ENCODE measurements around the gene ABHD5.

ABHD5 gene

GRCh38 chr3:43707266-43707665, 16.5 kb downstream of the ABHD5 start:
- TF ChIP-seq CTCF (IDR thresholded peaks at IDR 0.05; ENCODE audit: low read length) (no peak), EZH2phosphoT487 (IDR thresholded peaks at IDR 0.05; ENCODE audit: low read length) (no peak), EZH2 (optimal IDR thresholded peaks at IDR 0.05; ENCODE audit: low read depth, low read length) (no peak)
- Histone ChIP-seq H4K20me1 (ENCODE audit: insufficient read depth, low read length) (no peaks in the 10 kb centered on the region), H3K79me2 (ENCODE audit: low read length) (no peaks in the 10 kb centered on the region), H3K4me2 (ENCODE audit: low read depth, low read length) (no peak overlapping the region), H3K27ac (ENCODE audit: low read length) (no peak overlapping the region), H3K4me1 (ENCODE audit: low read length) (no peaks in the 10 kb centered on the region), H3K9me3 (replicated peaks; ENCODE audit: insufficient read depth, low read length) (no peaks in the 10 kb centered on the region), H3K9ac (ENCODE audit: low read length) (no peak overlapping the region), H3F3A (ENCODE audit: insufficient read depth, low read length) (no peaks in the 10 kb centered on the region), H3K36me3 (replicated peaks; ENCODE audit: insufficient read depth, low read length) (no peaks in the 10 kb centered on the region; the same call in 1 of the 2 replicates), H2AFZ (ENCODE audit: low read length) (no peak overlapping the region), H3K9me2 (replicated peaks; ENCODE audit: insufficient read depth, low read length) (no peaks in the 10 kb centered on the region), H3K27me3 (replicated peaks; ENCODE audit: insufficient read depth, low read length) (no peaks in the 10 kb centered on the region), H3K4me3 (ENCODE audit: low read length) (no peak overlapping the region)
- DNase-seq: no peak

DNA sequence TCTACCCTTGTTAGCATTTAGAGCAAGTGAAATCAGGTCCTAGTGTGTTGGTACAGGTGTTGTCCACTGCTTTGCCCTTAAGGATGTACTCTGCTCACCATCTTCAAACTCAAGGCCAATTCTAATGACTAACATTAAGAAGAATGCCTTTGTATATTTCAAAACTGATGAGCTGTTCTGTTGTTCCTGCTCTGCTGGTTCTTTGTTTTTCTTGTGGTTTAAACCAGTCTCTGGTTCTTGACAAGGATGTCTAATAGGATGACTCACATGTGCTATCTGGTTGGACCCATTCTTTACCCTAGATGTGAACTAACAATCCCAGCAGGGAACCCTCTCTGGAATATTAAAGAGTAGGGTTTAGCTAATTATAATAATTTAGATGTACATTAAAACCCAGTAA, 17.3 kb downstream of the ABHD5 start:
- Histone ChIP-seq H4K20me1 (ENCODE audit: insufficient read depth, low read length) (no peaks in the 10 kb centered on the region), H3K9me2 (replicated peaks; ENCODE audit: insufficient read depth, low read length) (no peaks in the 10 kb centered on the region), H3K9me3 (replicated peaks; ENCODE audit: insufficient read depth, low read length) (no peaks in the 10 kb centered on the region), H3K4me2 (ENCODE audit: low read depth, low read length) (no peak overlapping the region), H3K4me1 (ENCODE audit: low read length) (no peaks in the 10 kb centered on the region), H3K79me2 (ENCODE audit: low read length) (no peaks in the 10 kb centered on the region), H3K27me3 (replicated peaks; ENCODE audit: insufficient read depth, low read length) (no peaks in the 10 kb centered on the region), H2AFZ (ENCODE audit: low read length) (no peak overlapping the region), H3K9ac (ENCODE audit: low read length) (no peak overlapping the region), H3K4me3 (ENCODE audit: low read length) (no peak overlapping the region), H3F3A (ENCODE audit: insufficient read depth, low read length) (no peaks in the 10 kb centered on the region), H3K27ac (ENCODE audit: low read length) (no peak overlapping the region), H3K36me3 (replicated peaks; ENCODE audit: insufficient read depth, low read length) (no peaks in the 10 kb centered on the region; the same call in 1 of the 2 replicates)
- no peak for DNase-seq
- TF ChIP-seq EZH2 (optimal IDR thresholded peaks at IDR 0.05; ENCODE audit: low read depth, low read length): no peak
- TF ChIP-seq EZH2phosphoT487 (IDR thresholded peaks at IDR 0.05; ENCODE audit: low read length): no peak
- no peak for TF ChIP-seq CTCF (IDR thresholded peaks at IDR 0.05; ENCODE audit: low read length)

DNA sequence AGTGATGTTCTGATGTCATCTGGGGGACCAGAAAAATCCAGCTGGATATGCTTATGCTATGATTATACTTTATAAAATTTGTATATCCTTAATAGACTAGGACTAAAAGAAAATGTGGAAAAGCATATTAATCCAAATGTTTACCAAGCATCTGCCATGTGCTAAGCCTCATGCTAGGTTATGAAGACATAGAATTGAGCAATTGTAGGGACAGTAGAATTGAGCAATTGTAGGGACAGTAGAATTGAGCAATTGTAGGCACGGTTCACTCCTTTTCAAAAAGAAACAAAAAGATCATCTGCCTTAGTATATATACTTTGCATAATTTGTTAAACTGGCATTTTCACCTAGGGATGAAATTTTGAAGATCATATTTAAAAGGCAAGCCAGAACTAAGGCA, 18.3 kb downstream of the ABHD5 start:
- Histone ChIP-seq H4K20me1 (ENCODE audit: insufficient read depth, low read length) (no peaks in the 10 kb centered on the region), H3F3A (ENCODE audit: insufficient read depth, low read length) (no peaks in the 10 kb centered on the region), H3K9me2 (replicated peaks; ENCODE audit: insufficient read depth, low read length) (no peaks in the 10 kb centered on the region), H3K27ac (ENCODE audit: low read length) (no peak overlapping the region), H3K27me3 (replicated peaks; ENCODE audit: insufficient read depth, low read length) (no peaks in the 10 kb centered on the region), H3K4me2 (ENCODE audit: low read depth, low read length) (no peak overlapping the region), H3K36me3 (replicated peaks; ENCODE audit: insufficient read depth, low read length) (no peaks in the 10 kb centered on the region; the same call in 1 of the 2 replicates), H3K9me3 (replicated peaks; ENCODE audit: insufficient read depth, low read length) (no peaks in the 10 kb centered on the region), H3K79me2 (ENCODE audit: low read length) (no peaks in the 10 kb centered on the region), H3K4me3 (ENCODE audit: low read length) (no peak overlapping the region), H2AFZ (ENCODE audit: low read length) (no peak overlapping the region), H3K4me1 (ENCODE audit: low read length) (no peaks in the 10 kb centered on the region), H3K9ac (ENCODE audit: low read length) (no peak overlapping the region)
- TF ChIP-seq CTCF (IDR thresholded peaks at IDR 0.05; ENCODE audit: low read length) (no peak), EZH2phosphoT487 (IDR thresholded peaks at IDR 0.05; ENCODE audit: low read length) (no peak), EZH2 (optimal IDR thresholded peaks at IDR 0.05; ENCODE audit: low read depth, low read length) (no peak)
- no peak for DNase-seq

Measured in MM.1S (cell line).